Endothelial cell of umbilical vein (primary cell): ENCODE results near the gene ARHGAP31.

Experiments used
- POLR2A ChIP-seq: IDR thresholded peaks from 2 replicates; pipeline ENCODE4 v1.6.1; 2012; ENCODE audit warnings: low read depth, mild to moderate bottlenecking, control low read depth, low read length
- POLR2AphosphoS5 ChIP-seq: IDR thresholded peaks from 2 replicates; pipeline ENCODE4 v1.6.1; 2012; ENCODE audit warnings: low read depth, mild to moderate bottlenecking, control low read depth, low read length, moderate library complexity; ENCODE audit not compliant: insufficient read depth
- TF ChIP-seq, protein P1 (sequence below), 2 donors: IDR thresholded peaks; 1 replicate in 1 of 2; 2 replicates in 1 of 2; pipeline ENCODE4 v1.5.1; 2011; ENCODE audit warnings: low read length in 2 of 2, mild to moderate bottlenecking in 2 of 2, moderate library complexity in 2 of 2, control low read depth in 1 of 2, inconsistent platforms in 1 of 2, low read depth in 1 of 2; ENCODE audit not compliant: insufficient read depth in 1 of 2; ENCODE audit errors: extremely low read depth in 1 of 2
- TF ChIP-seq, protein P2 (sequence below): IDR thresholded peaks from 2 replicates; pipeline ENCODE4 v1.6.1; 2011; ENCODE audit not compliant: insufficient read depth, insufficient read length

DNA sequence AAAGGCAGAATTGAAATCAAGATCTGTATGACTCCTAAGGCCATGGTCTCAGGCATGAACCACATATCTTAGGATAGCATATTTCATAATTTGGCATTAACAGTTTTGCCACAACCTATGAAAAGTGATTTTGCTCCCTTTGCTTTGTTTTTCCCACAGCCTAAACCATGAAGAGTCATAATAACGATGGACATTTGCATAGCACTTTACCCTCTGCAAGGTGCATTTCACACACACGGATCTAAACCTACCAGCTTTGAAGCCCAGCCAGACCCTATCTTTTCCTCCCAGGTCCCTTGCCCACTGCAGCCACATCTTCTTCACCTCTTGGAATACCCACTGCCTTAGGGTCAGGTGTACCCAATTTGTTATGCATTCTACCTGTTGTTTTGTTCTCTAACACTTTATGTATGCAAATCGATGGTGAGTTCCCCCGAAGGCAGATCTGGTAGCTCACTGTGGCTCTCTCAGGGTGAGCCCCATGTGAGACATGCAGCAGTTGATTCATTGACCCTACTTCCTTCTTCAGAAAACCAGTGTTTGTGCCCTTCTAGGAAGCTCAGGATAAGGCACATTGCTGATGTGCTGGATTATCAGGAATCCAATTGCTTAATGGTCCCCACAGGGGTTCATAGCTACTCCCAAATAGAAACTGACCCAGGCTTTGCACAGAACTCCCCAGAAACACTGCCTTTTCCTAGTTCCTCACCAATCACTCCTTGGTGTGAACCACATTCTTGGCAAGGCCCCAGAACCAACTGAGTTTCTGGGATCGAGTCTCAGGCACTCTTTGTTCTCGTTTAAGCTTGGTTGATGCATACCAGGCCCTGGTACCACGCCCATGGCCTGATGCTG is 8.7 kb downstream of the ARHGAP31 start:
- TF ChIP-seq, protein P1, sequence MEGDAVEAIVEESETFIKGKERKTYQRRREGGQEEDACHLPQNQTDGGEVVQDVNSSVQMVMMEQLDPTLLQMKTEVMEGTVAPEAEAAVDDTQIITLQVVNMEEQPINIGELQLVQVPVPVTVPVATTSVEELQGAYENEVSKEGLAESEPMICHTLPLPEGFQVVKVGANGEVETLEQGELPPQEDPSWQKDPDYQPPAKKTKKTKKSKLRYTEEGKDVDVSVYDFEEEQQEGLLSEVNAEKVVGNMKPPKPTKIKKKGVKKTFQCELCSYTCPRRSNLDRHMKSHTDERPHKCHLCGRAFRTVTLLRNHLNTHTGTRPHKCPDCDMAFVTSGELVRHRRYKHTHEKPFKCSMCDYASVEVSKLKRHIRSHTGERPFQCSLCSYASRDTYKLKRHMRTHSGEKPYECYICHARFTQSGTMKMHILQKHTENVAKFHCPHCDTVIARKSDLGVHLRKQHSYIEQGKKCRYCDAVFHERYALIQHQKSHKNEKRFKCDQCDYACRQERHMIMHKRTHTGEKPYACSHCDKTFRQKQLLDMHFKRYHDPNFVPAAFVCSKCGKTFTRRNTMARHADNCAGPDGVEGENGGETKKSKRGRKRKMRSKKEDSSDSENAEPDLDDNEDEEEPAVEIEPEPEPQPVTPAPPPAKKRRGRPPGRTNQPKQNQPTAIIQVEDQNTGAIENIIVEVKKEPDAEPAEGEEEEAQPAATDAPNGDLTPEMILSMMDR (IDR thresholded peaks at IDR 0.05; ENCODE audit: extremely low read depth in 1 of 2, insufficient read depth in 1 of 2, low read depth in 1 of 2, low read length in 2 of 2) = no peak
- TF ChIP-seq, protein P2, sequence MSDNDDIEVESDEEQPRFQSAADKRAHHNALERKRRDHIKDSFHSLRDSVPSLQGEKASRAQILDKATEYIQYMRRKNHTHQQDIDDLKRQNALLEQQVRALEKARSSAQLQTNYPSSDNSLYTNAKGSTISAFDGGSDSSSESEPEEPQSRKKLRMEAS = no peak
- TF ChIP-seq POLR2A = no peak
- no peak for TF ChIP-seq POLR2AphosphoS5
